DOHH2 (cell line): ENCODE measurements around the gene C1QTNF1.

Experiments
- H3F3A ChIP-seq: fragments of 200-600 bp; sonication (generic), shearing (Covaris generic); 2 replicates; pipeline ENCODE4 v1.6.0; 2016; ENCODE audit warnings: antibody characterized with exemption, mild to moderate bottlenecking; ENCODE audit not compliant: control insufficient read depth, insufficient read depth
- H3K27ac ChIP-seq: fragments of 200-600 bp; sonication (generic); 2 replicates; pipeline ENCODE4 v1.5.1; 2014; ENCODE audit warnings: low read depth, mild to moderate bottlenecking, low read length, moderate library complexity
- H3K27me3 ChIP-seq: fragments of 200-600 bp; sonication (generic); 2 replicates; pipeline ENCODE4 v1.6.1; 2014; ENCODE audit warnings: mild to moderate bottlenecking, low read length, mixed read lengths; ENCODE audit not compliant: control insufficient read depth
- H3K36me3 ChIP-seq: fragments of 200-600 bp; sonication (generic); 2 replicates; pipeline ENCODE4 v1.6.1; 2014; ENCODE audit warnings: mild to moderate bottlenecking, low read length, moderate library complexity, mixed read lengths; ENCODE audit not compliant: control insufficient read depth
- H3K4me1 ChIP-seq: fragments of 200-600 bp; sonication (generic); 2 replicates; pipeline ENCODE4 v1.6.1; 2014; ENCODE audit warnings: mild to moderate bottlenecking, low read length, mixed read lengths; ENCODE audit not compliant: control insufficient read depth
- H3K4me2 ChIP-seq: fragments of 200-600 bp; sonication (generic); 2 replicates; pipeline ENCODE4 v1.6.0; 2014; ENCODE audit warnings: mild to moderate bottlenecking, low read length, moderate library complexity
- H3K4me3 ChIP-seq: fragments of 200-600 bp; sonication (generic); 2 replicates; pipeline ENCODE4 v1.5.1; 2014; ENCODE audit warnings: mild to moderate bottlenecking, low read length, mixed read lengths
- H3K79me2 ChIP-seq: fragments of 200-600 bp; sonication (generic); 2 replicates; pipeline ENCODE4 v1.6.1; 2014; ENCODE audit warnings: mild to moderate bottlenecking, low read length, mixed read lengths; ENCODE audit not compliant: control insufficient read depth
- H3K9me2 ChIP-seq: fragments of 200-600 bp; sonication (generic); replicated peaks from 2 replicates; pipeline ENCODE4 v1.6.1; 2014; ENCODE audit warnings: mild to moderate bottlenecking, low read length, mixed read lengths; ENCODE audit not compliant: control insufficient read depth
- H3K9me3 ChIP-seq: fragments of 200-600 bp; sonication (generic); 2 replicates; pipeline ENCODE4 v1.6.1; 2014; ENCODE audit warnings: antibody characterized with exemption, low read length, mixed read lengths; ENCODE audit not compliant: control insufficient read depth, insufficient read depth
- H4K20me1 ChIP-seq: fragments of 200-600 bp; sonication (generic); 2 replicates; pipeline ENCODE4 v1.6.0; 2014; ENCODE audit warnings: low read depth, mild to moderate bottlenecking, antibody characterized with exemption, low read length, moderate library complexity; ENCODE audit not compliant: control insufficient read depth, insufficient read depth
- CTCF ChIP-seq: fragments of 200-600 bp; sonication (generic); IDR thresholded peaks from one replicate; pipeline ENCODE4 v1.5.1; 2014; ENCODE audit warnings: antibody characterized with exemption, mild to moderate bottlenecking, low read depth, low read length; ENCODE audit not compliant: poor library complexity, severe bottlenecking
- EZH2phosphoT487 ChIP-seq: fragments of 200-600 bp; sonication (generic); IDR thresholded peaks from 2 replicates; pipeline ENCODE4 v1.6.1; 2017; ENCODE audit warnings: borderline replicate concordance, mild to moderate bottlenecking, antibody characterized with exemption, low read length, moderate library complexity, mixed read lengths

Gene C1QTNF1

GRCh38 chr17:79031996-79032875 lies 8.3 kb downstream of the C1QTNF1 start:
- peaks cover 7% of the 10 kb centered on the region for H3K27me3 ChIP-seq

GRCh38 chr17:79033046-79033616 lies 9.2 kb downstream of the C1QTNF1 start:
- Histone ChIP-seq H3K4me1 (no peaks in the 10 kb centered on the region), H3K36me3 (no peaks in the 10 kb centered on the region), H3K27me3 (peaks cover 2% of the 10 kb centered on the region; the same call in 1 of the 2 replicates), H3K79me2 (no peaks in the 10 kb centered on the region), H3K4me3 (no peak overlapping the region), H3K4me2 (no peak overlapping the region), H3K9me3 (no peaks in the 10 kb centered on the region), H3K27ac (no peak overlapping the region), H3K9me2 (no peaks in the 10 kb centered on the region), H4K20me1 (no peaks in the 10 kb centered on the region), H3F3A (no peaks in the 10 kb centered on the region)
- TF ChIP-seq CTCF (no peak), EZH2phosphoT487 (no peak)

More at GRCh38 chr17:79031996-79032875, 8.3 kb downstream of the C1QTNF1 start:
- Histone ChIP-seq H3K9me3 (no peaks in the 10 kb centered on the region), H3K36me3 (no peaks in the 10 kb centered on the region), H3F3A (no peaks in the 10 kb centered on the region), H3K4me3 (no peak overlapping the region), H3K27ac (no peak overlapping the region), H3K9me2 (no peaks in the 10 kb centered on the region), H3K4me2 (no peak overlapping the region), H3K79me2 (no peaks in the 10 kb centered on the region), H3K4me1 (no peaks in the 10 kb centered on the region), H4K20me1 (no peaks in the 10 kb centered on the region)
- TF ChIP-seq CTCF (no peak), EZH2phosphoT487 (no peak)

- no peak for TF ChIP-seq CTCF
- TF ChIP-seq EZH2phosphoT487 = no peak
- Histone ChIP-seq H3K27ac (no peak overlapping the region), H3K4me3 (no peak overlapping the region), H4K20me1 (no peaks in the 10 kb centered on the region), H3K9me3 (no peaks in the 10 kb centered on the region), H3K4me2 (no peak overlapping the region), H3K27me3 (no peaks in the 10 kb centered on the region), H3K9me2 (no peaks in the 10 kb centered on the region), H3K4me1 (no peaks in the 10 kb centered on the region), H3K36me3 (no peaks in the 10 kb centered on the region), H3K79me2 (no peaks in the 10 kb centered on the region), H3F3A (no peaks in the 10 kb centered on the region)
Measured at GRCh38 chr17:79033741-79034501, 10.0 kb downstream of the C1QTNF1 start.
